ENCODE results near the gene FOXB1.

The FOXB1 gene

DNA sequence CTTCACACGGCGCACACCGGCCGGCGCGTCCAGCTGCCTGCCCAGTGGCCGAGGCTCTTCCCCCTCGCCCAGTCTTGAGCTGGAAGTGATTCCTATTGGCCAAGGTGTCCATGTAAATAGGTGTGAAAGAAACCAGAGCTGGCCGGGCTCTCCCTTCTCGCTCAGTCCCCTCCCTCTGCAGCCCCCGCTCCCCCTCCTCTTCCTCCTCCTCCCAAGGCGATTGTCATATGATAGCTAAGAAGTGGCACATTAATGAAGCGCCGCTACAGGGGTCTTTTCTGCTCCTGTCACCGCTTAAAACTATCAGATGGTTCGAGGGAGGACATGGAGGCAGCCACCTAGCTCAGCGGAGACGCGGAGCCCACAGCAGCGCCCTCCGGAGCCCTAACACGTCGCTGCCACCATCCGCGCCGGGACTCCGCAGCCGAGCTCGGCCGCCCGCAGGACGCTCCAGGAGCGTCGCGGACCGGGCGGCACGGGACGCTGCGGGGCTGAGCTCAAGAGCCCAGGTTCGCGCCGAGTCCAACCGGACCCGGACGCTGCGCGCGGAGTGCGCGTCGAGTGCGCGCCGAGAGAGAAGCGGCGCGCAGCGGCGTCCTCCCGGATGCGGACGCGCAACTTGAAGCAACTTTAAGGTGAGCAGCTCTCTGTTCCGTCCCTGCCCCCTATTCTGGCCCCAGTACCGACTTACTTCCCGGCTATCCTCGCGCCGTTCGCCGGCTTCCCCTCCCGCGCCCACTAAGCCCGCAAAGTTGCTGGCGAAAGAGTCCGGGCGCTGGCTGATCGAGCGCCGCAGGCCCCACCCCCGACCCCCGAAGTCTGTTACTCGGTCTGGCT is at the start of gene FOXB1:
Gene FOXB1, plus strand, starts transcription at position 303 of the 837 bp plus-strand sequence. CDS start 653 bp downstream, outside the sequence.
- no peaks in the 10 kb centered on the region for H3K9me3 ChIP-seq (ENCODE audit: control insufficient read depth, low read length)
- H3K4me3 ChIP-seq (ENCODE audit: low read length), result peak within 1 kb of the TSS; percentile 31
- H3K4me1 ChIP-seq (ENCODE audit: control insufficient read depth, insufficient read depth, low read length), result peaks cover 25% of the 10 kb centered on the region
- H3K9ac ChIP-seq (ENCODE audit: low read length), result no peak within 1 kb of the TSS
- H3K36me3 ChIP-seq (ENCODE audit: control insufficient read depth, insufficient read depth, low read length), result no peaks in the 10 kb centered on the region
- peaks cover 98% of the 10 kb centered on the region for H3K27me3 ChIP-seq (ENCODE audit: control insufficient read depth, insufficient read depth, low read length)

DNA sequence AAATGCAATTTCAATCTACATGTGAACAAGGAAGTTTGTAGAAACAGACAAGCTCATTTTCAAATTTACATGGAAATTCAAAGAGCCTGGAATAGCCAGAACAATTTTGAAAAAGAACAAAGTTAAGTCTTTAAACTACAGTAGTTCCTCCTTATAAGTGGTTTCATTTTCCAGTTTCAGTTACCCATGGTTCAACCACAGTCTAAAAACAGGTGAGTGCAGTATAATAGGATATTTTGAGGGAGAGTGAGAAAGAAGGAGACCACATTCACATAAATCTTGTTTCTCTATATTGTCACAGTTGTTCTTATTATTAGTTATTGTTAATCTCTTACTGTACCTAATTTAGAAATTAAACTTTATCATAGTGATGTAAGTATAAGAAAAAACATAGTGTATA is 45.8 kb upstream of the FOXB1 start:
- no peaks in the 10 kb centered on the region for H3K9me3 ChIP-seq (ENCODE audit: control insufficient read depth, low read length)

DNA sequence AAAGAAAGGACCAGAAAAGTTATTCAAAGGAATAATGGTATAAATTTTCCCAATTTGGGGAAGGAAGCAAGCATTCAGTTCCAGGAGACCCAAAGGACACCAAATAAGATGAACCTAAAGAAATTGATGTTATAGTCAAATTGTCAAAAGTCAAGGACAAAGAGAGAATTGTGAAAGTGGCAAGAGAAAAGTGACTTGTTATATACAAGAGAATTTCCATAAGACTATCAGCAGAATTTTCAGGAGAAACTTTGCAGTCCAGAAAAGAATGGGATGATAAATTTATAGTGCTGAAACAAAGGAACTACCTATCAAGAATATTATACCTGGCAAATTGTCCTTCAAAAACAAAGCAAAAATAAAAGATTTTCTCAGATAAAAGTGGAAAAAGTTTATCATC is 43.8 kb upstream of the FOXB1 start:
- Histone ChIP-seq H3K27me3 (ENCODE audit: control insufficient read depth, insufficient read depth, low read length) (no peaks in the 10 kb centered on the region), H3K9me3 (ENCODE audit: control insufficient read depth, low read length) (no peaks in the 10 kb centered on the region)

More for the DNA sequence above, 45.8 kb upstream of the FOXB1 start:
- no peak overlapping the region for H3K4me3 ChIP-seq (ENCODE audit: low read length)
- no peaks in the 10 kb centered on the region for H3K36me3 ChIP-seq (ENCODE audit: control insufficient read depth, insufficient read depth, low read length)
- peaks cover 4% of the 10 kb centered on the region for H3K4me1 ChIP-seq (ENCODE audit: control insufficient read depth, insufficient read depth, low read length)
- H3K9ac ChIP-seq (ENCODE audit: low read length), result no peak overlapping the region
- H3K27me3 ChIP-seq (ENCODE audit: control insufficient read depth, insufficient read depth, low read length), result no peaks in the 10 kb centered on the region

DNA sequence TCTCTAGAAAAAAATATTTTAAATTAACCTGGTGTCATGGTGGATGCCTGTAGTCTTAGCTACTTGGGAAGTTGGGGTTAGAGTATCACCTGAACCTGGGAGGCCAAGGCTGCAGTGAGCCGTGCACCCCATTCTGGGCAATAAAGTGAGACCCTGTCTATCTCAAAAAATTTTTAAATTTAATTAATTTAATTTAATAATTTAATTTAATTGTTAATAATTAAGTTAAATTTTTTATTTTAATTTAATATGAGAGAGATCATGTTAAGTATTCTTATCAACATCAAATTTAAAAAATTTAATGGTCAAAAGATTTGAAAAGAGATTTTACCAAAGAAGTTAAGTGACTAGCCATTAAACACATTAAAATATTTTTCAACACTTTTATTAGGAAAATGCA is 40.8 kb upstream of the FOXB1 start:
- Histone ChIP-seq H3K9me3 (ENCODE audit: control insufficient read depth, low read length) (no peaks in the 10 kb centered on the region), H3K9ac (ENCODE audit: low read length) (no peak overlapping the region), H3K36me3 (ENCODE audit: control insufficient read depth, insufficient read depth, low read length) (no peaks in the 10 kb centered on the region), H3K4me3 (ENCODE audit: low read length) (no peak overlapping the region), H3K4me1 (ENCODE audit: control insufficient read depth, insufficient read depth, low read length) (no peaks in the 10 kb centered on the region), H3K27me3 (ENCODE audit: control insufficient read depth, insufficient read depth, low read length) (no peaks in the 10 kb centered on the region)

More for the DNA sequence above, 43.8 kb upstream of the FOXB1 start:
- Histone ChIP-seq H3K9ac (ENCODE audit: low read length) (no peak overlapping the region), H3K4me3 (ENCODE audit: low read length) (no peak overlapping the region), H3K4me1 (ENCODE audit: control insufficient read depth, insufficient read depth, low read length) (no peaks in the 10 kb centered on the region), H3K36me3 (ENCODE audit: control insufficient read depth, insufficient read depth, low read length) (no peaks in the 10 kb centered on the region)

DNA sequence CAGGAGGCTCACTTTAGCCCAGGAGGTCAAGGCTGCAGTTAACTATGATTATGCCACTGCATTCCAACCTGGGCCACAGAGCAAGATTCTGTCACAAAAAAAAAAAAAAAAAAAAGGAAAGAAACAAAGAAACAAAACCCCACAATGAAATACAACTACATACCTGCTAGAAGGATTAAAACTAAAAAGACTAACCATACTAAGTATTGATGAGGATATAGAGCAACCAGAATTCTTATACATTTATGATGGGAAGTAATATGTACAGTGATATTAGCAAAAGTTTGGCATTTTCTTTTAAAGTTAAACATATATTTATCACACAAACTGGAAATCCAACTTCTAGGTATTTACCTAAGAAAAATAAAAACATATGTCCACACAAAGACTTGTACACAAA is 40.2 kb upstream of the FOXB1 start:
- Histone ChIP-seq H3K9me3 (ENCODE audit: control insufficient read depth, low read length) (no peaks in the 10 kb centered on the region), H3K4me1 (ENCODE audit: control insufficient read depth, insufficient read depth, low read length) (no peaks in the 10 kb centered on the region), H3K27me3 (ENCODE audit: control insufficient read depth, insufficient read depth, low read length) (no peaks in the 10 kb centered on the region), H3K4me3 (ENCODE audit: low read length) (no peak overlapping the region), H3K36me3 (ENCODE audit: control insufficient read depth, insufficient read depth, low read length) (no peaks in the 10 kb centered on the region), H3K9ac (ENCODE audit: low read length) (no peak overlapping the region)

DNA sequence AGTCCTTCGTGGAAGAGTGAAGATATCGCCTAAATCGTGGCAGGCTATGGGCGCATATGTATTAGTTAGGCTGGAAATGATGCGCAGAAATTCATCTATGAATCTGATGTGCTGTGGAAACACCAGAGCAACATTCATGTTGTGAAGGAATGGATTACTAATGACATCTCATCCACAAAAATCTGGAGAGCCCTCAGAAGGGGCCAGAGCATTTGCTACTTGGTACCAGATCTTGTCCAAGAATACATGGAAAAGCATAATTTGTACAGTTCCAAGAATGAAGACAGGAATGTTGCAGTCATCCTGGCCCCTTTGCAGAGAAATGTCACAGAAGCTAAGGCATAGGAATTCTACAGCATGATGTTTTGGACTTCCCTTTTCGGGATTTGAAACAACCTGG is 38.4 kb upstream of the FOXB1 start:
- Histone ChIP-seq H3K9me3 (ENCODE audit: control insufficient read depth, low read length) (no peaks in the 10 kb centered on the region), H3K4me1 (ENCODE audit: control insufficient read depth, insufficient read depth, low read length) (no peaks in the 10 kb centered on the region)

DNA sequence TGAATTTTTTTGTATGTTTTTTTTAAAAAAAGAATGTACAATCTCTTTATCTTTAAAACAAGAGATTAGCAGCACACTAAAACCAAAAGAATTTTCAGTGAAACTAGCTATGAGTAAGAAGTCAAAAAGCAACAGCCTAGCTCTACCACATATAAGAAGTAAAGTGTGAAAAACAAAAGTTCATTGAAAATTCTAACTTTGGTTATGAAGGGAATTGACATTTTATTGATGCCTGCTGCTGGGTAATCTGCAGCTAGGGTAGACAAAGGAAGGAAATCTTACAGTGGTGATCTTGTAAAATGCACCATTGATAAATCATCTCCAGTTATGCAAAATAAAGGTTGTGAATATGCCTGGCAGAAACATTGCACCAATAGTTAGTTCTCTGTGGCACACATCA is 37.8 kb upstream of the FOXB1 start:
- Histone ChIP-seq H3K4me1 (ENCODE audit: control insufficient read depth, insufficient read depth, low read length) (no peaks in the 10 kb centered on the region), H3K9ac (ENCODE audit: low read length) (no peak overlapping the region), H3K9me3 (ENCODE audit: control insufficient read depth, low read length) (no peaks in the 10 kb centered on the region), H3K27me3 (ENCODE audit: control insufficient read depth, insufficient read depth, low read length) (peaks cover 4% of the 10 kb centered on the region), H3K4me3 (ENCODE audit: low read length) (no peak overlapping the region), H3K36me3 (ENCODE audit: control insufficient read depth, insufficient read depth, low read length) (no peaks in the 10 kb centered on the region)

More for the DNA sequence above, 38.4 kb upstream of the FOXB1 start:
- no peak overlapping the region for H3K4me3 ChIP-seq (ENCODE audit: low read length)
- no peaks in the 10 kb centered on the region for H3K36me3 ChIP-seq (ENCODE audit: control insufficient read depth, insufficient read depth, low read length)
- no peak overlapping the region for H3K9ac ChIP-seq (ENCODE audit: low read length)
- H3K27me3 ChIP-seq (ENCODE audit: control insufficient read depth, insufficient read depth, low read length), result peaks cover 4% of the 10 kb centered on the region

DNA sequence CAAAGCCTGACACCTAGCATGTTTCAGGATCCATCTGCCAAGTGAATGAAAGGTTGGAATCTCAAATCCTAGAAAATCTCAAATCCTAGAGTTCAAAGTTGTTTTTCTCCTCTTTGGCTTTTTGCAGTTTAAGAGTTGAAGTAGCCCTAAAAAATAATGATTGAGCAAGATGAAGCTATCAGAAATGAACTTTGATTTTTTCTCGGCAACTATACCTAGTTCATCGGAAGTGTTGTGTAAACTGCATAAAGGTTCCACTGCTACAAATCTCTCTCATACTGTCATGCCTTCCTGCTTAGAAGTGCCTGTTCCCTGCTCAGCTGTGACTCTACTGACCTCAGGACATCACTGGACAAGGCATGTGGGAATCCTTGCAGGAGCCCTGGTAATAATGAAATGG is 35.8 kb upstream of the FOXB1 start:
- H3K9ac ChIP-seq (ENCODE audit: low read length), result no peak overlapping the region
- H3K9me3 ChIP-seq (ENCODE audit: control insufficient read depth, low read length), result no peaks in the 10 kb centered on the region
- H3K36me3 ChIP-seq (ENCODE audit: control insufficient read depth, insufficient read depth, low read length), result no peaks in the 10 kb centered on the region
- H3K27me3 ChIP-seq (ENCODE audit: control insufficient read depth, insufficient read depth, low read length), result peaks cover 4% of the 10 kb centered on the region
- no peak overlapping the region for H3K4me3 ChIP-seq (ENCODE audit: low read length)
- no peaks in the 10 kb centered on the region for H3K4me1 ChIP-seq (ENCODE audit: control insufficient read depth, insufficient read depth, low read length)

DNA sequence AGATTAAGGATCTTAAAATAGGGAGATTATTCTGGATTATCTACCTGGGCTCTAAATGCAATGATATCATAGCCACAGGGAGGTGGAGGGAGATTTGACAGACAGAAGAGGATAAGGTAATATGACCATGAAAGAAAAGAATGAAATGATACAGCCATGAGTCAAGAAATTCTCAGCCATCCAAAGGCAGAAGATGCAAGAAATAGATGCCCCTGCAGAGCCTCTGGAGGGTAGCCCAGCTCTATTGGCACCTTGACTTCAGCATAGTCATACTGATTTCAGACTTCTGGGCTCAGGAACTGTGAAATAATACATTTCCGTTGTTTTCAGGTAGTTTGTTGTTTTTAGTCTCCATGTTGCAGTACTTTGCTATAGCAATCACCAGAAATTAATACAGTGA is 31.9 kb upstream of the FOXB1 start:
- Histone ChIP-seq H3K36me3 (ENCODE audit: control insufficient read depth, insufficient read depth, low read length) (no peaks in the 10 kb centered on the region), H3K9ac (ENCODE audit: low read length) (no peak overlapping the region), H3K9me3 (ENCODE audit: control insufficient read depth, low read length) (no peaks in the 10 kb centered on the region), H3K4me3 (ENCODE audit: low read length) (no peak overlapping the region), H3K27me3 (ENCODE audit: control insufficient read depth, insufficient read depth, low read length) (peaks cover 4% of the 10 kb centered on the region), H3K4me1 (ENCODE audit: control insufficient read depth, insufficient read depth, low read length) (no peaks in the 10 kb centered on the region)

DNA sequence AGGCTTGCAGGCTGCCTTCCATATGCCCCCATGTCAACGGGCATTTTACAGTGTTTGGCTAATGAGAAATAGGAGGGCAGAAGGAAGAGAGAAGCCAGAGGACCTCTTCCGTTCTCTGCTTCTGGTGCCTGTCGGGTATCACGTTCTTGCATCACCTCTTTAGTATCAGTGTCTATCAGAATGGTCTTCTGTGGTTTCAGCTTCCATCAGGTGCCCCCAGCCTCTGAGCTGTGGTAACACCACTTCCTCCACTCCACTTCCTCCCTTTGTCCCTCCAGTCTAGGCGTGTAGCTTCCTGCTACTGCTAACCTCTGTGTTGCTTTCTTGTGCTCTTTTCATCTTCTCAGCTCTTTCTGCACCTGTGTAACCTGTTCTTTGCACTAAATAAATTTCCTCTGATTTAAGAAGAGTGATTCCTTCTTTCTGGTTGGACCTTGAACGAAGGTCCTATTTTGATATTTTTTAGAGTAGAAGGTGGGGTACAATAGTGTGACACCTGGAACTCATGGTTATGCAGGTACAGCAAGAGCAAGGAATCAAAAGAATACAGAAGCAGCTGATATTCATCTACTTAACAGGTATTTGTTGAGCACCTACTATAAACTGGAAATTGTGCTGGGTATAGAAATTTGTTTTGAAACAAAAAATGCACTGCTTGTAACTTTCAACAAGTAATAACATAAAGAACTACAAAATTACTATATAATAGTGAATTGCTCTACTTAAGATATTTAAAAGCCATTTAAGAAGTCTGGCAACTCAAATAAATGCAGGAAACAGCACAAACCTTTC is 27.4 kb upstream of the FOXB1 start:
- H3K27me3 ChIP-seq (ENCODE audit: control insufficient read depth, insufficient read depth, low read length), result no peaks in the 10 kb centered on the region
- no peaks in the 10 kb centered on the region for H3K4me1 ChIP-seq (ENCODE audit: control insufficient read depth, insufficient read depth, low read length)
- H3K9ac ChIP-seq (ENCODE audit: low read length), result no peak overlapping the region
- H3K36me3 ChIP-seq (ENCODE audit: control insufficient read depth, insufficient read depth, low read length), result no peaks in the 10 kb centered on the region
- no peak overlapping the region for H3K4me3 ChIP-seq (ENCODE audit: low read length)
- no peaks in the 10 kb centered on the region for H3K9me3 ChIP-seq (ENCODE audit: control insufficient read depth, low read length)

DNA sequence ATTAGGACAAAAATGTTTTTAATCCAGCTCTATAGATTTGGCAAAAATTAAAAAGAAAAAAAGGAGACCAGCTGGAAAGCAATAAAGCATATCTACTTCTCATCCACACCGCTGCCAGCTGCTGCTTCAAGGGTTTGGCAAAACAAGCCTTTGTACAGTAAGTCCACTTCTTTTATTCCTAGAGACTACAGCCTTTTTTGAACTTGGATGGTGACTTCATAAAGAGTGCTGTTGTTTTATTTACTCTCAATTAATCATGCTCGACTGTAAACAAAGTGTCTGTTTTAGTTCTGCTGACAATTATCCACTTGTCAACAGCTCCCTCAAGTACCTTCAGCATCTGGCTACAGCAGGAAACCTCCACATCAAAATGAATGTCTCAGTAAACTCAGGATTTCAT is 12.3 kb upstream of the FOXB1 start:
- Histone ChIP-seq H3K4me1 (ENCODE audit: control insufficient read depth, insufficient read depth, low read length) (peaks cover 9% of the 10 kb centered on the region), H3K9me3 (ENCODE audit: control insufficient read depth, low read length) (no peaks in the 10 kb centered on the region), H3K36me3 (ENCODE audit: control insufficient read depth, insufficient read depth, low read length) (no peaks in the 10 kb centered on the region), H3K9ac (ENCODE audit: low read length) (no peak overlapping the region), H3K27me3 (ENCODE audit: control insufficient read depth, insufficient read depth, low read length) (peaks cover 57% of the 10 kb centered on the region), H3K4me3 (ENCODE audit: low read length) (no peak overlapping the region)

DNA sequence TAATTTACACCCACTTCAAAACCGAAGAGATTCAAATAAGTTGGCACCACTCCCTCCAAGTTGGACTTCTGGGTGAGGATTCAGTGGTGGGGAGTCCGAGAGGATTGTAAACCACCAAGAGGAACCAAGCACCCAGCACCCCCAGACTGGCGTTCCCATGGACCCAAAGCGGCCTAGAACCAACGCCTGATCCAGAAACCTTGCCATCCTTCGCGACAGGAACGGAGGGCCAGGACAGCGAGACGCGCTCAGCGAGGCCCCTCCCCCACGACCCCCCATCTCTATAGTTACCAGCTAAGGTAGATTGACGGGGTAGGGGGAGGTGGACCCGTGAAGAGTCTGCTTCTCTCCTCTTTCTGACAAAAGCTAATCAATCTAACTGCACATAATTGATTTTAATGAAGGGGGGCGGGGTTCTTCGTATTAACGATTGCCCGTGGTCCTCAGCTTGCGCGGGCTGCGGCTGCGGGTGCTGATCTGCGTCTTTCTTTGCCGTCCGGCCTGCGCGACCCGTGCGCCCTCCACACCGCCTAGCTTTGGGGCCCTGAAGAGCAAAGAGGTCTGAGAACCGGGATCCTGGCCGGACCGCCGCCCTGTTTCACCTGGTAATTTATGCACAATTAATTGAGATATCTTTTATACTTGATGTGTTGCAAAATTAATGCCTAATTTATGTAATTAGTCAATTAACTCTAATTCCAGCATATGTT is 10.9 kb upstream of the FOXB1 start:
- no peak overlapping the region for H3K9ac ChIP-seq (ENCODE audit: low read length)
- H3K9me3 ChIP-seq (ENCODE audit: control insufficient read depth, low read length), result no peaks in the 10 kb centered on the region
- H3K27me3 ChIP-seq (ENCODE audit: control insufficient read depth, insufficient read depth, low read length), result peaks cover 70% of the 10 kb centered on the region
- no peaks in the 10 kb centered on the region for H3K36me3 ChIP-seq (ENCODE audit: control insufficient read depth, insufficient read depth, low read length)
- peaks cover 15% of the 10 kb centered on the region for H3K4me1 ChIP-seq (ENCODE audit: control insufficient read depth, insufficient read depth, low read length)
- no peak overlapping the region for H3K4me3 ChIP-seq (ENCODE audit: low read length)
